Esophagus muscularis mucosa (tissue), 4 donors: ENCODE results near the gene XPO4. TPM values are rescaled to one million over a fixed set of nuclear protein-coding genes. Genes with fewer than 3 reads are reported as not detected.
A peak's percentile ranks its signal among the peaks of the same experiment; 100 is the strongest.

Experiments
- DNase-seq: peaks from one replicate; pipeline ENCODE4 v3.0.0-alpha.2; 2017; ENCODE audit errors: extremely low spot score
- H3K27ac ChIP-seq, 4 donors: fragments of 200-600 bp; sonication (generic); replicated peaks in 1 of 4; 1 replicate in 3 of 4; 2 replicates in 1 of 4; pipeline ENCODE4 v1.5.1; 2016 to 2019; ENCODE audit warnings: mild to moderate bottlenecking in 1 of 4
- H3K27me3 ChIP-seq, 4 donors: fragments of 200-600 bp; sonication (generic); one replicate each; pipeline versions ENCODE4 v1.5.1 to v1.6.0; 2016 to 2019
- H3K36me3 ChIP-seq, 4 donors: fragments of 200-600 bp; sonication (generic); one replicate each; pipeline ENCODE4 v1.5.1; 2016 to 2019
- H3K4me1 ChIP-seq, 4 donors: fragments of 200-600 bp; sonication (generic); one replicate each; pipeline ENCODE4 v1.5.1; 2016 to 2019
- H3K4me3 ChIP-seq, 4 donors: fragments of 200-600 bp; sonication (generic); 1 replicate in 2 of 4; 2 replicates in 2 of 4; pipeline ENCODE4 v1.5.1; 2016 to 2019; ENCODE audit warnings: mild to moderate bottlenecking in 4 of 4, moderate library complexity in 1 of 4
- H3K9me3 ChIP-seq, 4 donors: fragments of 200-600 bp; sonication (generic); 1 replicate in 3 of 4; 2 replicates in 1 of 4; pipeline ENCODE4 v1.5.1; 2016 to 2019
- EP300 ChIP-seq: sonication (generic); formaldehyde crosslinking; IDR thresholded peaks from one replicate; pipeline ENCODE4 v1.6.1; 2017; ENCODE audit warnings: antibody characterized with exemption
- POLR2A ChIP-seq: fragments of 450-650 bp; IDR thresholded peaks from one replicate; pipeline ENCODE4 v1.6.1; 2017; ENCODE audit warnings: antibody characterized with exemption, moderate library complexity, mild to moderate bottlenecking, low read depth
- POLR2AphosphoS5 ChIP-seq, 2 donors: sonication (generic); formaldehyde crosslinking; IDR thresholded peaks; one replicate each; pipeline ENCODE4 v1.6.1; 2017; ENCODE audit warnings: antibody characterized with exemption in 2 of 2
- WGBS: methylation state at CpG from one replicate; pipeline ENCODE4 v1.1.5; 2018; 5-methylcytosine and 5-hydroxymethylcytosine counted together
- intact Hi-C: fragments of 100-400 bp; cut with DNase I; formaldehyde crosslinking; loops from one replicate; pipeline ENCODE4 v1.15.1; 2023
- total RNA-seq, 4 donors: library from RNA; depleted of rRNA; stranded (reverse); fragments of >200 nt; gene quantifications; one replicate each; pipeline versions ENCODE4 v1.1.0 to v1.2.1, GENCODE V29; 2016
- TF ChIP-seq, protein P1 (sequence below), 3 experiments: fragments of 200-600 bp in 2 of 3; fragments of 450-650 bp in 1 of 3; sonication (generic) in 2 of 3; IDR thresholded peaks; one replicate each; pipeline ENCODE4 v1.5.1; 2017 to 2019; ENCODE audit warnings: antibody characterized with exemption in 3 of 3, mild to moderate bottlenecking in 2 of 3, moderate library complexity in 1 of 3

XPO4 gene
- total RNA-seq, 4 donors from 2014 or later = 12.6 to 17.3 (median 15.2) TPM

DNA sequence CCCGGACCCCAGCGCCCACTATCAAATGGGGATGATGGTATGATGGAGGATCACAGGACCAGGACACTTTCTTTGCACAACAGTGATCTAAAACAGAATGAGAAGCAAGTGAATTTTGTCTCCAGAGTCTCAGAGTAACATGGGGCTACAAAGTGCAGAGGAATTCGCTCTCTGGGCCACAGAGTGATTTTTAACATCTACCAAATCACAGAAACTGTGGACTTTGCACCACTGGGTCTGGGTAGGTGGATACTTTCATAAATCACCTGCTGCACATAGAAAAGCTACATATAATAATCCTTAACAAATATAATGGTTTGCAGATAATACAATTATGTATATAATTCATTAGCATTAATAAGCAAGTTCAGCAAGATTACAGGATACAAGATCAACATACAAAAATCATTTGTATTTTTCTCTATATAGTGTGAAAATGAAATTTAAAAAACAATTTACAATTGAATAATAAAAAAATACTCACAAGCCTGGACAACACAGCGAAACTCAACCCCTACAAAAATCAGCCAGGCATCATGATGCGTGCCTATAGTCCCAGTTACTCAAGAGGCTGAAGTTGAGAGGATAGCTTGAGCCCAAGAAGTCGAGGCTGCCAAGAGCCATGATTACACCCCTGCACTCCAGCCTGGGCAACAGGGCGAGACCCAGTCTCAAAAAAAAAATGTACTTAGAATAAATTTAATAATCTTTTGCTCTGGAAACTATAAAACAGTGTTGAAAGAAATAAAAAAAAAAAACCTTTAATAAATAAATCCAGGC is 68.5 kb downstream of the XPO4 start:
- WGBS = 93% methylated on average over 7 of the region's 7 CpGs
- Histone ChIP-seq H3K9me3 (no peaks in the 10 kb centered on the region), H3K4me1 (peaks cover 0 to 38% (median 31%) of the 10 kb centered on the region in 4 donors), H3K4me3 (no peak overlapping the region), H3K36me3 (peaks cover 0 to 48% (median 22%) of the 10 kb centered on the region in 4 donors), H3K27ac (no peak overlapping the region), H3K27me3 (no peaks in the 10 kb centered on the region)
- DNase-seq = no peak
- intact Hi-C loops = no loop called here
- TF ChIP-seq POLR2AphosphoS5 (IDR thresholded peaks at IDR 0.05) (no peak), EP300 (no peak), POLR2A (no peak)
- TF ChIP-seq, protein P1, sequence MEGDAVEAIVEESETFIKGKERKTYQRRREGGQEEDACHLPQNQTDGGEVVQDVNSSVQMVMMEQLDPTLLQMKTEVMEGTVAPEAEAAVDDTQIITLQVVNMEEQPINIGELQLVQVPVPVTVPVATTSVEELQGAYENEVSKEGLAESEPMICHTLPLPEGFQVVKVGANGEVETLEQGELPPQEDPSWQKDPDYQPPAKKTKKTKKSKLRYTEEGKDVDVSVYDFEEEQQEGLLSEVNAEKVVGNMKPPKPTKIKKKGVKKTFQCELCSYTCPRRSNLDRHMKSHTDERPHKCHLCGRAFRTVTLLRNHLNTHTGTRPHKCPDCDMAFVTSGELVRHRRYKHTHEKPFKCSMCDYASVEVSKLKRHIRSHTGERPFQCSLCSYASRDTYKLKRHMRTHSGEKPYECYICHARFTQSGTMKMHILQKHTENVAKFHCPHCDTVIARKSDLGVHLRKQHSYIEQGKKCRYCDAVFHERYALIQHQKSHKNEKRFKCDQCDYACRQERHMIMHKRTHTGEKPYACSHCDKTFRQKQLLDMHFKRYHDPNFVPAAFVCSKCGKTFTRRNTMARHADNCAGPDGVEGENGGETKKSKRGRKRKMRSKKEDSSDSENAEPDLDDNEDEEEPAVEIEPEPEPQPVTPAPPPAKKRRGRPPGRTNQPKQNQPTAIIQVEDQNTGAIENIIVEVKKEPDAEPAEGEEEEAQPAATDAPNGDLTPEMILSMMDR (IDR thresholded peaks at IDR 0.05) = no peak

DNA sequence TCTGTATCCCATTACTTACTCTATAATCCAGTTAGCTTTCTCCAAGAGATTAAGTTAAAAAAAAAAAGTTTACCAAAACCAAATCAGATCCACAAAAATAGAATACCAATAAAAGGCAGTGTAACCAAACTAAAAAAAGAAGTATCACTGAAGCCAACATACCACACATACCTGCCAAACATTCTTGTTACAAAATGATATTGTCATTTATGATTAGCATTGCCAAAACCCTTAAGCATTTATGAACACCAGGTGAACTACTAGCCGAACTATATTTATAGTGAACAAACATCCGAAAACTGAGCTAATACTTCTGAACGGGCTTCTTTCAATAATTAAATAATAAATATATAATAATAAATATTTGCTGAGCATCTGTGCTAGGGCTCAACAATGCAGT is 69.7 kb downstream of the XPO4 start:
- Histone ChIP-seq H3K4me1 (peaks cover 5 to 47% (median 41%) of the 10 kb centered on the region in 4 donors), H3K4me3 (no peak overlapping the region), H3K9me3 (no peaks in the 10 kb centered on the region), H3K27me3 (no peaks in the 10 kb centered on the region), H3K27ac (peak overlapping the region in 3 of 4 donors; percentile 10 to 26 (median 16)), H3K36me3 (peaks cover 0 to 36% (median 19%) of the 10 kb centered on the region in 4 donors)
- DNase-seq = no peak
- TF ChIP-seq, protein P1 (IDR thresholded peaks at IDR 0.05) = no peak
- no peak for TF ChIP-seq EP300
- no peak for TF ChIP-seq POLR2A
- TF ChIP-seq POLR2AphosphoS5 (IDR thresholded peaks at IDR 0.05) = no peak
- intact Hi-C loops = no loop called here
- WGBS = 73% methylated on average over 3 of the region's 3 CpGs

DNA sequence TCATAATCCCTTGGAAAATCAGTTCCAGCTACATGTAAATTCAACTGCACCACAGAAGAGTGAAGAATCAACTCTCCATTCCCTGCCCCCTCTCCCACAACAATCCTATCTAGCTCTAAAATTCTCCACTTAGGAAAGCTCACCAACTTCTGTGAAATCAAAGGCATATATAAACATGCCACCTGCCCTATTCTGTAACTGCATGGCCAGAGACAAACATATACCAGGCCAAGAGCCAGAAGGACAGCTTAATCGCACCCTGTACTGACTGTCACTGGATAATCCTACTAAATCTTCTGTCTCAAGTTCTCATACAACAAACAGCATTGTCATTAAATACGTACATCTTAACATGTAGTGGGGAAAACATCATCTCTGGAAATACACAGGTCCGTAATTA is 70.6 kb downstream of the XPO4 start:
- WGBS = 72% methylated on average over 3 of the region's 3 CpGs
- peaks cover 5 to 53% (median 47%) of the 10 kb centered on the region in 4 donors for H3K4me1 ChIP-seq

DNA sequence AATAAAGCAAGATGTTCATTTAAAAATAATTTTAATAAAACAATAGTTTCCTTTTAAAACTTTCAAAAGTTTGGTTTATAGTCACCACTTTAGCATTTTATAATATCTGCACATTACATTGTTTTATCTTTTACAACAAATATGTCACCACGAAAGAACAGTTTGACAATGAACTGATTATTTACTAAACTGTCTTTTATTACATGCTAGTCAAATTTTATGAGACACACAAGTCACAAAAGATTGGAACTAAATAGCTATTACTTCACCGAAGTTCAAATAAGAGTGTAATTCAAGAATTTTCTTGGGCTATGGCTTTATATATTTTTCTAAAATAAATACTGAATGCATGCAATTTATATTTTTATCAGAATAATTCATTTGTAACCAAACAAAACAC is 71.3 kb downstream of the XPO4 start:
- Histone ChIP-seq H3K36me3 (peaks cover 0 to 20% (median 4%) of the 10 kb centered on the region in 4 donors), H3K4me1 (peaks cover 5 to 60% (median 54%) of the 10 kb centered on the region in 4 donors), H3K9me3 (no peaks in the 10 kb centered on the region), H3K27me3 (no peaks in the 10 kb centered on the region), H3K27ac (peak overlapping the region in 1 of 4 donors; percentile 26), H3K4me3 (no peak overlapping the region)
- 76% methylated on average over 2 of the region's 2 CpGs for WGBS
- no peak for DNase-seq
- TF ChIP-seq, protein P1 (IDR thresholded peaks at IDR 0.05) = no peak
- TF ChIP-seq EP300 (no peak), POLR2AphosphoS5 (IDR thresholded peaks at IDR 0.05) (no peak), POLR2A (no peak)
- intact Hi-C loops = no loop called here

More for the DNA sequence above, 70.6 kb downstream of the XPO4 start:
- intact Hi-C loops = no loop called here
- H3K27ac ChIP-seq = peak overlapping the region in 3 of 4 donors; percentile 10 to 43 (median 26)
- H3K4me3 ChIP-seq = no peak overlapping the region
- H3K27me3 ChIP-seq = no peaks in the 10 kb centered on the region
- no peak for DNase-seq
- H3K36me3 ChIP-seq = peaks cover 0 to 27% (median 10%) of the 10 kb centered on the region in 4 donors
- no peaks in the 10 kb centered on the region for H3K9me3 ChIP-seq
- TF ChIP-seq EP300 (no peak), POLR2A (no peak), POLR2AphosphoS5 (IDR thresholded peaks at IDR 0.05) (no peak)
- TF ChIP-seq, protein P1 (IDR thresholded peaks at IDR 0.05) = no peak
